ENCODE measurements around the gene DHRSX.
"Not testable (repeated sequence)": the region's sequence is repeated elsewhere in the genome, so short reads cannot be mapped to it uniquely, and the experiment has no call there.

DHRSX gene

DNA sequence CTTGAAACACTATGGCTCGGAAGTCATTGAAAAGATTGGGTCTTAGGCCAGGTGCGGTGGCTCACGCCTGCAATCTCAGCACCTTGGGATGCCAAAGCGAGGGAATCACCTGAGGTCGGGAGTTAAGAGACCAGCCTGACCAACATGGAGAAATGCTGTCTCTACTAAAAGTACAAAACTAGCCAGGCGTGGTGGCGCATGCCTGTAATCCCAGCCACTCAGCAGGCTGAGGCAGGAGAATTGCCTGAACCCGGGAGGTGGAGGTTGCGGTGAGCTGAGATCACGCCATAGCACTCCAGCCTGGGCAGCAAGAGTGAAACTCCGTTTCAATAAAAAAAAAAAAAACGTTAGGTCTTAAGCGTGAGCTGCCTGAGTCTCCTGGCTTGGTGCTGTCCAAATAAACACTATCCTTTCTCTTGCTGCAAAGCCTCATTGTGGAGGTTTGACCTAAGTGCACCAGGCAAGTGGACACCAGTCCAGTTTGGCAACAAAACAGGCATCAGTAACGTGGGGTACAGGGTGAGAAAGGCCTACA is 185.9 kb downstream of the DHRSX start:
- H3K79me2 ChIP-seq (ENCODE audit: insufficient read depth, low read length) = no peaks in the 10 kb centered on the region
- no peaks in the 10 kb centered on the region for H3F3A ChIP-seq (ENCODE audit: insufficient read depth)
- H3K9ac ChIP-seq (ENCODE audit: low read length) = no peak overlapping the region
- no peaks in the 10 kb centered on the region for H3K9me3 ChIP-seq (ENCODE audit: insufficient read depth, low read length)
- no peak overlapping the region for H3K4me3 ChIP-seq (ENCODE audit: insufficient read depth, low read length, poor library complexity, severe bottlenecking)
- H3K36me3 ChIP-seq (ENCODE audit: low read length) = no peaks in the 10 kb centered on the region
- no peak overlapping the region for H3K27ac ChIP-seq (ENCODE audit: low read depth, low read length)
- no peaks in the 10 kb centered on the region for H3K27me3 ChIP-seq (ENCODE audit: low read length)
- H3K4me2 ChIP-seq (ENCODE audit: low read depth, low read length, poor library complexity, severe bottlenecking) = no peak overlapping the region
- no peaks in the 10 kb centered on the region for H3K9me2 ChIP-seq (replicated peaks; ENCODE audit: insufficient read depth, low read length)
- TF ChIP-seq EZH2phosphoT487 (conservative IDR thresholded peaks at IDR 0.05; ENCODE audit: low read length) = no peak
- TF ChIP-seq, protein P1, sequence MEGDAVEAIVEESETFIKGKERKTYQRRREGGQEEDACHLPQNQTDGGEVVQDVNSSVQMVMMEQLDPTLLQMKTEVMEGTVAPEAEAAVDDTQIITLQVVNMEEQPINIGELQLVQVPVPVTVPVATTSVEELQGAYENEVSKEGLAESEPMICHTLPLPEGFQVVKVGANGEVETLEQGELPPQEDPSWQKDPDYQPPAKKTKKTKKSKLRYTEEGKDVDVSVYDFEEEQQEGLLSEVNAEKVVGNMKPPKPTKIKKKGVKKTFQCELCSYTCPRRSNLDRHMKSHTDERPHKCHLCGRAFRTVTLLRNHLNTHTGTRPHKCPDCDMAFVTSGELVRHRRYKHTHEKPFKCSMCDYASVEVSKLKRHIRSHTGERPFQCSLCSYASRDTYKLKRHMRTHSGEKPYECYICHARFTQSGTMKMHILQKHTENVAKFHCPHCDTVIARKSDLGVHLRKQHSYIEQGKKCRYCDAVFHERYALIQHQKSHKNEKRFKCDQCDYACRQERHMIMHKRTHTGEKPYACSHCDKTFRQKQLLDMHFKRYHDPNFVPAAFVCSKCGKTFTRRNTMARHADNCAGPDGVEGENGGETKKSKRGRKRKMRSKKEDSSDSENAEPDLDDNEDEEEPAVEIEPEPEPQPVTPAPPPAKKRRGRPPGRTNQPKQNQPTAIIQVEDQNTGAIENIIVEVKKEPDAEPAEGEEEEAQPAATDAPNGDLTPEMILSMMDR (IDR thresholded peaks at IDR 0.05; ENCODE audit: insufficient read depth, low read length, poor library complexity, severe bottlenecking) = no peak
- H4K20me1 ChIP-seq (ENCODE audit: low read depth, low read length) = no peaks in the 10 kb centered on the region
- no peak overlapping the region for H2AFZ ChIP-seq (ENCODE audit: low read depth, low read length, severe bottlenecking)

DNA sequence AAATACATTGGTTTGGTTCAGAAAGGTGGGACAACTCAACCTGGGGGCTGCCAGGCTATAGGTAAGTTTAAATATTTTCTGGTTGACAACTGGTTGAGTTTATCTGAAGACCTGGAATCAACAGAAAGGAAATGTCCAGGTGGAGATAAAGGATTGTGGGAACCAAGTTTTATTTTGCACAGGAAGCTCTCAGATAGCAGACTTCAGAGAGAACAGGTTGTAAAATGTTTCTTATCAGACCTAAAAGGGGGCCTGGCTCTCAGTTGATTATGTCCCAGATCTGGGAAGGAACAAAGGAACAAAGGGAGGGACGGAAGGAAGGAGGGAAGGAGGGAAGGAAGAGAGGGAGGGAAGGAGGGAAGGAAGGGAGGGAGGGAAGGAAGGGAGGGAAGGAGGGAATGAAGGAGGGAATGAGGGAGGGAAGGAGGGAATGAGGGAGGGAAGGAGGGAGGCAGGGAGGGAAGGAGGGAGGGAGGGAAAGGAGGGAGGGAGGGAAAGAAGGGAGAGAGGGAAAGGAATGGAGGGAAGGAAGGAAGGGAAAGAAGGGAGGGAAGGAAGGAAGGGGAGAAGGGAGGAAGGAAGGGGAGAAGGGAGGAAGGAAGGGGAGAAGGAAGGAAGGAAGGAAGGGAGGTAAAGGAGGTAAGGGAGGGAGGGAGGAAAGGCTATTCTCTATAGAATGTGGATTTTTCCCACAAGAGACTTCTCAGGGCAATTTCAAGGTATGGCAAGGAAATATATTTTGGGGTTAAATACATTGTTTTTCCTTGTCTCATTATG is 186.7 kb downstream of the DHRSX start:
- Histone ChIP-seq H3K4me3 (ENCODE audit: insufficient read depth, low read length, poor library complexity, severe bottlenecking) (no peak overlapping the region), H3K9me3 (ENCODE audit: insufficient read depth, low read length) (no peaks in the 10 kb centered on the region), H3K27me3 (ENCODE audit: low read length) (no peaks in the 10 kb centered on the region), H3F3A (ENCODE audit: insufficient read depth) (no peaks in the 10 kb centered on the region), H3K9me2 (replicated peaks; ENCODE audit: insufficient read depth, low read length) (no peaks in the 10 kb centered on the region), H3K36me3 (ENCODE audit: low read length) (no peaks in the 10 kb centered on the region), H3K79me2 (ENCODE audit: insufficient read depth, low read length) (no peaks in the 10 kb centered on the region), H3K27ac (ENCODE audit: low read depth, low read length) (no peak overlapping the region), H4K20me1 (ENCODE audit: low read depth, low read length) (no peaks in the 10 kb centered on the region), H3K4me2 (ENCODE audit: low read depth, low read length, poor library complexity, severe bottlenecking) (no peak overlapping the region), H3K9ac (ENCODE audit: low read length) (no peak overlapping the region), H2AFZ (ENCODE audit: low read depth, low read length, severe bottlenecking) (no peak overlapping the region)
- TF ChIP-seq, protein P1 (IDR thresholded peaks at IDR 0.05; ENCODE audit: insufficient read depth, low read length, poor library complexity, severe bottlenecking) = no peak

DNA sequence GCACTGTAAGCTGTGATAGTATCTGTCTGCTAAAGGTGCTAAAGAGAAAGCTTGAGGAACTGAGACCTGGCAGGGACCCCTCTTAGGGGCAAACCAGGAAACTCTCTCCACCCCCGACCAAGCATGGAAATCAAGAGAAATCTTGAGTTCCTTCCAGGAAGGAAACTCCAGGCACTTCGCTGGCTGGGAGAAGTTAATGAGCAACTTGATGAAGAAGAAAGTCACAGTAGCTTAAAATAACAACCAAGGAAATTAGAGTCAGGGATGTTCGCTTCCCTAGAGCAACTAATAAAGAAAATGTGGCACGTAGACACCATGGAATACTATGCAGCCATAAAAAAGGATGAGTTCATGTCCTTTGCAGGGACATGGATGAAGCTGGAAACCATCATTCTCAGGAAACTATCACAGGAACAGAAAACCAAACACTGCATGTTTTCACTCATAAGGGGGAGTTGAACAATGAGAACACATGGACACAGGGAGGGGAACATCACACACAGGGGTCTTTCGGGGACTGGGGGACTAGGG is 188.7 kb downstream of the DHRSX start:
- H3K36me3 ChIP-seq (ENCODE audit: low read length); H4K20me1 ChIP-seq (ENCODE audit: low read depth, low read length); H3K4me2 ChIP-seq (ENCODE audit: low read depth, low read length, poor library complexity, severe bottlenecking); H3K4me3 ChIP-seq (ENCODE audit: insufficient read depth, low read length, poor library complexity, severe bottlenecking); H3K79me2 ChIP-seq (ENCODE audit: insufficient read depth, low read length); H3K9ac ChIP-seq (ENCODE audit: low read length); H3K27ac ChIP-seq (ENCODE audit: low read depth, low read length); H2AFZ ChIP-seq (ENCODE audit: low read depth, low read length, severe bottlenecking); H3K9me3 ChIP-seq (ENCODE audit: insufficient read depth, low read length); H3K9me2 ChIP-seq (replicated peaks; ENCODE audit: insufficient read depth, low read length); H3K27me3 ChIP-seq (ENCODE audit: low read length); H3F3A ChIP-seq (ENCODE audit: insufficient read depth): not testable (repeated sequence)

DNA sequence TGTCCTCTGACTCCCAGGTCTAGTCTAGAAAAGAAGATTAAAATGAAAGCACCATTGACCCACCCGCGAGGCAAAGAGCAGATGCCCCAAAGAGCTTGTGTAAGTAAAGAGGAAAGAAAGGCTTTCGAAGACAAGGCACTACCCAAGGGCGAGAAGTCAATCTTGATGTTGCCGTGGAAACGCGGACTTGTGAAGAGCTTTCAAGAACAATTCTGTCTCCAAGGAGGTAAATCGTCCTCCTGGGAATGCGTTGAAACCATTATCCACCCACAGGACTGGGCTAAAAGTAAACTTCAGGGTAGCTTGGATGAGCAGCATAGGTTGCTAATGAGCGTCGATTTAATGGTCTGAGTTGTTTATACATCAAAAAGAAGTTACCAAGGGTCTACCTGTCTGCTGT is 189.3 kb downstream of the DHRSX start:
- H3K36me3 ChIP-seq (ENCODE audit: low read length) = no peaks in the 10 kb centered on the region
- H3K27ac ChIP-seq (ENCODE audit: low read depth, low read length) = no peak overlapping the region
- no peak for TF ChIP-seq EZH2phosphoT487 (conservative IDR thresholded peaks at IDR 0.05; ENCODE audit: low read length)
- TF ChIP-seq, protein P1 (IDR thresholded peaks at IDR 0.05; ENCODE audit: insufficient read depth, low read length, poor library complexity, severe bottlenecking) = no peak
- no peak overlapping the region for H2AFZ ChIP-seq (ENCODE audit: low read depth, low read length, severe bottlenecking)
- no peaks in the 10 kb centered on the region for H3K79me2 ChIP-seq (ENCODE audit: insufficient read depth, low read length)
- no peak overlapping the region for H3K9ac ChIP-seq (ENCODE audit: low read length)
- H4K20me1 ChIP-seq (ENCODE audit: low read depth, low read length) = no peaks in the 10 kb centered on the region
- H3K4me3 ChIP-seq (ENCODE audit: insufficient read depth, low read length, poor library complexity, severe bottlenecking) = no peak overlapping the region
- H3K4me2 ChIP-seq (ENCODE audit: low read depth, low read length, poor library complexity, severe bottlenecking) = no peak overlapping the region
- H3F3A ChIP-seq (ENCODE audit: insufficient read depth) = no peaks in the 10 kb centered on the region
- no peaks in the 10 kb centered on the region for H3K9me3 ChIP-seq (ENCODE audit: insufficient read depth, low read length)
- H3K9me2 ChIP-seq (replicated peaks; ENCODE audit: insufficient read depth, low read length) = no peaks in the 10 kb centered on the region
- no peaks in the 10 kb centered on the region for H3K27me3 ChIP-seq (ENCODE audit: low read length)

Data from SU-DHL-6 (cell line).